Gastrocnemius medialis (tissue), 4 donors: ENCODE data around the gene LAMC1. TPM values are rescaled to one million over a fixed set of nuclear protein-coding genes. Genes with fewer than 3 reads are reported as not detected.
A peak's percentile ranks its signal among the peaks of the same experiment; 100 is the strongest.

Experiments used
- ATAC-seq, 2 donors: fragments of 150-250 bp; one replicate each; pipeline ENCODE4 v1.9.1; 2016
- DNase-seq, 2 donors: peaks; one replicate each; pipeline ENCODE4 v3.0.0-alpha.2; 2019
- H3K27ac ChIP-seq, 4 donors: fragments of 200-600 bp; sonication (generic); 1 replicate in 1 of 4; 2 replicates in 3 of 4; pipeline ENCODE4 v1.5.1; 2016 to 2018; ENCODE audit warnings: mild to moderate bottlenecking in 2 of 4, moderate library complexity in 1 of 4
- H3K27me3 ChIP-seq, 3 donors: fragments of 200-600 bp; sonication (generic) in 2 of 3; 1 replicate in 1 of 3; 2 replicates in 2 of 3; pipeline versions ENCODE4 v1.5.1 to v1.6.0; 2016 to 2019; ENCODE audit warnings: mild to moderate bottlenecking in 1 of 3, moderate library complexity in 1 of 3
- H3K36me3 ChIP-seq, 2 donors: fragments of 200-600 bp; sonication (generic) in 1 of 2; one replicate each; pipeline ENCODE4 v1.5.1; 2017 to 2018
- H3K4me1 ChIP-seq, 2 donors: fragments of 200-600 bp; sonication (generic) in 1 of 2; one replicate each; pipeline ENCODE4 v1.5.1; 2016 to 2017; ENCODE audit warnings: mild to moderate bottlenecking in 2 of 2
- H3K4me3 ChIP-seq, 4 donors: fragments of 200-600 bp; sonication (generic) in 3 of 4; 1 replicate in 1 of 4; 2 replicates in 3 of 4; pipeline ENCODE4 v1.5.1; 2016 to 2019; ENCODE audit warnings: mild to moderate bottlenecking in 2 of 4
- H3K9me3 ChIP-seq, 3 donors: fragments of 200-600 bp; sonication (generic) in 2 of 3; 1 replicate in 1 of 3; 2 replicates in 2 of 3; pipeline ENCODE4 v1.5.1; 2016 to 2019
- POLR2A ChIP-seq, 2 donors: fragments of 450-650 bp; IDR thresholded peaks; one replicate each; pipeline ENCODE4 v1.6.1; 2017; ENCODE audit warnings: antibody characterized with exemption in 2 of 2, mild to moderate bottlenecking in 2 of 2, moderate library complexity in 2 of 2
- in situ Hi-C, 4 donors: fragments of 200-750 bp; cut with MboI; loops; one replicate each; pipeline versions ENCODE4 v1.15.0 to v1.8.0; 2017; ENCODE audit warnings: low sequenced_read_pairs in 4 of 4
- intact Hi-C: fragments of 100-400 bp; cut with DNase I; formaldehyde crosslinking; loops from one replicate; pipeline ENCODE4 v1.15.1; 2023; ENCODE audit warnings: low total_unique reads
- total RNA-seq, 4 donors: library from RNA; depleted of rRNA; stranded (reverse); fragments of >200 nt; gene quantifications; one replicate each; pipeline versions ENCODE4 v1.1.0 to v1.2.3, GENCODE V29; 2016
- TF ChIP-seq, protein P1 (sequence below), 5 experiments: fragments of 450-650 bp in 3 of 5; fragments of 200-600 bp in 2 of 5; sonication (generic) in 2 of 5; IDR thresholded peaks in 4 of 5; conservative IDR thresholded peaks in 1 of 5; 1 replicate in 4 of 5; 2 replicates in 1 of 5; pipeline ENCODE4 v1.5.1; 2016 to 2019; ENCODE audit warnings: antibody characterized with exemption in 5 of 5, mild to moderate bottlenecking in 3 of 5, moderate library complexity in 3 of 5

Gene LAMC1
- total RNA-seq, 4 donors from 2014 or later: 96.1 to 161 (median 135) TPM

DNA sequence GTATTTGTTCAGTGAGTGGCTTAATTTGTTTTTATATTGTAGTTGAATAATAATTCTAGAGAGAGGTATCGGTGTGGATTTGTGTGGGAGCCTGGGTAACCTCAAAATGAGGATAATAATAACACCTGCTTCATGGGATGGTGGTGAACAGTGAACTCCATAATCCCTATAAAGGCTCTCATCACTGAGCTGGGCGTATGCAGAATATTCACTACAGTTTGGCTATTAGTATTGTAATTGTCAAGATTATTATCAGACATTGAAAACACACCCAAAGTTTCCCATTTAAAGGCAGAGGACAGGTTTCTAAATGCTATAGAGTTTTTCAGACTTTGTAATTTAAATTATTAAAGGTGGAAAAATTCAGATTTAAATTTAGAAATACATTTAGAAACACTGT, 155.8 kb downstream of the LAMC1 start:
- no peak for DNase-seq
- no peak for ATAC-seq
- Histone ChIP-seq H3K9me3 (no peaks in the 10 kb centered on the region), H3K27me3 (no peaks in the 10 kb centered on the region), H3K4me1 (peaks cover 14 to 18% of the 10 kb centered on the region in 2 donors), H3K4me3 (no peak overlapping the region), H3K36me3 (no peaks in the 10 kb centered on the region), H3K27ac (peak overlapping the region in 1 of 4 donors; percentile 64)
- intact Hi-C loops (no loop called here), in situ Hi-C loops (no loop called here)
- TF ChIP-seq POLR2A (IDR thresholded peaks at IDR 0.05): no peak
- TF ChIP-seq, protein P1, sequence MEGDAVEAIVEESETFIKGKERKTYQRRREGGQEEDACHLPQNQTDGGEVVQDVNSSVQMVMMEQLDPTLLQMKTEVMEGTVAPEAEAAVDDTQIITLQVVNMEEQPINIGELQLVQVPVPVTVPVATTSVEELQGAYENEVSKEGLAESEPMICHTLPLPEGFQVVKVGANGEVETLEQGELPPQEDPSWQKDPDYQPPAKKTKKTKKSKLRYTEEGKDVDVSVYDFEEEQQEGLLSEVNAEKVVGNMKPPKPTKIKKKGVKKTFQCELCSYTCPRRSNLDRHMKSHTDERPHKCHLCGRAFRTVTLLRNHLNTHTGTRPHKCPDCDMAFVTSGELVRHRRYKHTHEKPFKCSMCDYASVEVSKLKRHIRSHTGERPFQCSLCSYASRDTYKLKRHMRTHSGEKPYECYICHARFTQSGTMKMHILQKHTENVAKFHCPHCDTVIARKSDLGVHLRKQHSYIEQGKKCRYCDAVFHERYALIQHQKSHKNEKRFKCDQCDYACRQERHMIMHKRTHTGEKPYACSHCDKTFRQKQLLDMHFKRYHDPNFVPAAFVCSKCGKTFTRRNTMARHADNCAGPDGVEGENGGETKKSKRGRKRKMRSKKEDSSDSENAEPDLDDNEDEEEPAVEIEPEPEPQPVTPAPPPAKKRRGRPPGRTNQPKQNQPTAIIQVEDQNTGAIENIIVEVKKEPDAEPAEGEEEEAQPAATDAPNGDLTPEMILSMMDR (IDR thresholded peaks at IDR 0.05 in 4 of 5, conservative IDR thresholded peaks at IDR 0.05 in 1 of 5): no peak

DNA sequence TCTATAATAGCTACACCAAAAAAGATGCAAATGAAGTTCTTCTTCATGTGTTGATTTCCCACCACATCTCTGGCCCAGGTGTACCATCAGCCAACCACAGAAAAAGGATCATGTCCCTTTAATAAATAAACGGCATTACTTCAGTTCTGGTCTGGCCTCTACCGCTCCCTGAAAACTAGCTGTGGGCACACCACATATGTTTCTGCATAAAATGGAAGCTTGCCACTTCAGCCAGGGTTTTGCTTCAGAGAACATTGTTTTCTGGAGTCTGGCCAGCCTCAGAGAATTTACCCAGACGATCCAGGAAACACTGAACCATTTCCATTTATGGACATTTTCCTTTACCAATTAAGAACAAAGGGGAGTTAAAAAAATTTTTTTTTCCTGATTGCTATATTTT, 157.0 kb downstream of the LAMC1 start:
- no peak overlapping the region for H3K4me3 ChIP-seq
- H3K27ac ChIP-seq: peak overlapping the region; percentile 29 to 71 (median 62)
- no peaks in the 10 kb centered on the region for H3K27me3 ChIP-seq
- peak; percentile 55 to 60 for ATAC-seq
- intact Hi-C loops: no loop called here
- no peaks in the 10 kb centered on the region for H3K9me3 ChIP-seq
- H3K4me1 ChIP-seq: peaks cover 14 to 18% of the 10 kb centered on the region in 2 donors
- peak in 1 of 2 donors; percentile 8 for DNase-seq
- no peaks in the 10 kb centered on the region for H3K36me3 ChIP-seq
- TF ChIP-seq, protein P1 (IDR thresholded peaks at IDR 0.05 in 4 of 5, conservative IDR thresholded peaks at IDR 0.05 in 1 of 5): no peak
- TF ChIP-seq POLR2A (IDR thresholded peaks at IDR 0.05): no peak
- in situ Hi-C loops: no loop called here

- DNase-seq (peak in 1 of 2 donors; percentile 22), ATAC-seq (peak; percentile 66 to 76)
- H3K4me3 ChIP-seq: no peak overlapping the region
- in situ Hi-C loops: no loop called here
- H3K9me3 ChIP-seq: no peaks in the 10 kb centered on the region
- intact Hi-C loops: no loop called here
- H3K4me1 ChIP-seq: peaks cover 14 to 18% of the 10 kb centered on the region in 2 donors
- no peaks in the 10 kb centered on the region for H3K27me3 ChIP-seq
- H3K27ac ChIP-seq: peak overlapping the region; percentile 29 to 71 (median 62)
- no peaks in the 10 kb centered on the region for H3K36me3 ChIP-seq
- TF ChIP-seq POLR2A (IDR thresholded peaks at IDR 0.05): no peak
- TF ChIP-seq, protein P1 (IDR thresholded peaks at IDR 0.05 in 4 of 5, conservative IDR thresholded peaks at IDR 0.05 in 1 of 5): no peak
Measured at GRCh38 chr1:183180634-183181056, 157.4 kb downstream of the LAMC1 start.

- no peaks in the 10 kb centered on the region for H3K4me1 ChIP-seq
- no peak within 1 kb of the TSS for H3K27ac ChIP-seq
- intact Hi-C loops (no loop called here), in situ Hi-C loops (no loop called here)
- H3K9me3 ChIP-seq: no peaks in the 10 kb centered on the region
- peak within 1 kb of the TSS in 1 of 4 donors; percentile 8 for H3K4me3 ChIP-seq
- ATAC-seq: no peak
- no peaks in the 10 kb centered on the region for H3K36me3 ChIP-seq
- TF ChIP-seq POLR2A (IDR thresholded peaks at IDR 0.05): no peak
- TF ChIP-seq, protein P1 (IDR thresholded peaks at IDR 0.05 in 4 of 5, conservative IDR thresholded peaks at IDR 0.05 in 1 of 5): no peak
- DNase-seq: no peak
- no peaks in the 10 kb centered on the region for H3K27me3 ChIP-seq
Measured at GRCh38 chr1:183185941-183186490, 162.8 kb downstream of the LAMC1 start, which contains the start of gene LAMC2. TSS of gene LAMC2 (plus strand) at chr1:183186264. CDS start at chr1:183186353, 89 bp downstream.
